CD4-positive, alpha-beta T cell treated with Interleukin-15 for 4 hours (primary cell): Measurements from ENCODE around the gene SFXN5.
"Not testable (repeated sequence)": the region's sequence is repeated elsewhere in the genome, so short reads cannot be mapped to it uniquely, and the experiment has no call there.

ENCODE experiments used
- DNase-seq: peaks from one replicate; pipeline ENCODE4 v3.0.0-alpha.2; 2020; ENCODE audit warnings: low spot score

The SFXN5 gene

GRCh38 chr2:73101626-73102256 is 30.2 kb upstream of the SFXN5 start:
- no peak for DNase-seq

DNA sequence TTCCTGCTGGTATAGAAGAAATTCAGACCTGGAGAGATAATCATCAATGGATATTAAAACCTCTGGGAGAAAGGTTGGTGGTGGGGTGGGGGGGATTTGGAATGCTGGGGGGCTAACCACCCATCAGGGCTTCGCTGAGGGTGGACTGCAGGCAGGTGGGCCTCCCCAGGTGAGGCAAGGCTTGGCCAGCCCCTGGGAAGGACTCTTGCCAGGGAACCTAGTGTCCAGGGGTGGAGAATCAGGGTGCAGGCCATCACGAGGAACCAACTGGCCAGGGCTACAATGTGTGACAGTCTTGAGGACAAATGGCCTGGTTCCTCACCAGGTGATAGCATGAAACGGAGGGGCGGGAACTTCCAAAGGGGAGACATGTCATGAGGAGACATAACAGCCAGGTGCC is 29.4 kb upstream of the SFXN5 start:
- DNase-seq: no peak

DNA sequence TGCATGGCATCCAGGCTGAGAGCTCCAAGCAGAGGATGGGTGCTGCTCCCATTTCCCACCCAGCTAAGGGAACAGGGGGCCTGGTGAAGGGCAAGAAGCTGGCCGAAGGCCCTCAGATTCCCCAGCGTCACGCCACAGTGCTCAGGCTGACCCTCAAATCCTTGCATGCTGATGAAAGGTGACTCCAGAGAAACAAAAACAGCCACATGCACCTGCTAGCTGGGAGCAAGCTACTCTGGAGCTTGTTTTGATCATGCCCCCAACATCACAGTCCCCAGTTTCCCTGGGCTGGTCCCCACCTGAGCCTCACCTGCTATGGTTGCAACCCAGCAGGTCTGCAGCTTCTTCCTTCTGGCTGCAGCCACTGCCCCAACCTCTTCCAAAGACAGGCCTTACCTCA is 28.0 kb upstream of the SFXN5 start:
- no peak for DNase-seq

GRCh38 chr2:73095910-73096309 is 24.4 kb upstream of the SFXN5 start:
- DNase-seq: no peak

DNA sequence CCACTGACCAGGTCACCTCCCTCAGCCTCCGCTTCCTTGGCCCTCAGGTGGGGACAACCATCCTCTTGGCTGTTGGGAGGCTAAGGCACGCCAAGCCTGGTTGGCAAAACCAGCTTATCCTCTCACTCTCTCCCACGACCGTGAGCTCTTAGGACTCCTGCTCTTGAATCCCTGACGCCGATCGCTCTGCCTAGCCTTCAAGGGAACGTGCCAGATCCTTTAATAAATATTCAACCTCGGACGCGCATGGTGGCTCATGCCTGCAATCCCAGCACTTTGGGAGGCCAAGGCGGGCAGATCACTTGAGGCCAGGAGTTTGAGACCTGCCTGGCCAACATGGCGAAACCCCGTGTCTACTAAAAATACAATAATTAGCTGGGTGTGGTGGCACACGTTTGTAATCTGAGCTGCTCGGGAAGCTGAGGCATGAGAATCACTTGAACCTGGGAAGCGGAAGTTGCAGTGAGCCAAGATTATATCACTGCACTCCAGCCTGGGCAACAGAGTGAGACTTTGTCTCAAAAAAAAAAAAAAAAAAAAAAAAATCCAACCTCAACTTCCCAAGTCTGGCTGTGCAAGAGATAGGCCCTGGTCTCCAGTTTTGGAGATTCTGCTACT is 22.2 kb upstream of the SFXN5 start:
- DNase-seq: not testable (repeated sequence)

DNA sequence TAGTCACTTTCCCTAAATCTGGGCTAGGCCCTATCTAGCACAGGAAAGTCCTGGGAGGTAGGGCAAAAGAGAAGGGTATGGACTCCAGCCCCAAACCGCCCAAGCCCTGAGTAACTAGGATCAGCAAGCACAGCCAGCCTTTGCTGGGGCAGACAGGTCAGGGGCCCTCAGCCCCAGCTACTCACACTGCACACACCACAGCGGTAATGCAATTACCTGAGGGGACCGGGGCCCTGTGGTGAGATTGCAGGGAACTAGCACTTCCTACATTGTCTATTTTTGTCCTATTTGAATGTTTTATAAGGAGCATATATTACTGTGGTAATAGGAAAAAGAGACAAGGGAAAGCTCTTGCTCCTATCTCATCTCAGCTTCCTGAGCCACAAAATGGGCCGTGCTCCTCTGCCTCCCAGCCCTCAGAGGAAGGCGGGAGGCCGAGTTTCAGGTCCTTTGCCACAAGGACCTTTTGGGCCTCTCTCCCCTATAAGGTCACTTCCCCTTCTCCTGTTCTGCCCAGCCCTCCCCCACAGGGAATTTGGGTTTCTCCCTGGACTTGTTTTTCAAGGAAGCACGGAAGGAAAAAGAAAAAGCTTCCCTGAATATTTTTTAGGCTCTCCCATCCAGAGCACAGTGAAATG is 20.8 kb upstream of the SFXN5 start:
- DNase-seq: no peak

GRCh38 chr2:73091696-73092095 is 20.2 kb upstream of the SFXN5 start:
- DNase-seq: no peak

GRCh38 chr2:73091164-73091563 is 19.7 kb upstream of the SFXN5 start:
- DNase-seq: no peak

DNA sequence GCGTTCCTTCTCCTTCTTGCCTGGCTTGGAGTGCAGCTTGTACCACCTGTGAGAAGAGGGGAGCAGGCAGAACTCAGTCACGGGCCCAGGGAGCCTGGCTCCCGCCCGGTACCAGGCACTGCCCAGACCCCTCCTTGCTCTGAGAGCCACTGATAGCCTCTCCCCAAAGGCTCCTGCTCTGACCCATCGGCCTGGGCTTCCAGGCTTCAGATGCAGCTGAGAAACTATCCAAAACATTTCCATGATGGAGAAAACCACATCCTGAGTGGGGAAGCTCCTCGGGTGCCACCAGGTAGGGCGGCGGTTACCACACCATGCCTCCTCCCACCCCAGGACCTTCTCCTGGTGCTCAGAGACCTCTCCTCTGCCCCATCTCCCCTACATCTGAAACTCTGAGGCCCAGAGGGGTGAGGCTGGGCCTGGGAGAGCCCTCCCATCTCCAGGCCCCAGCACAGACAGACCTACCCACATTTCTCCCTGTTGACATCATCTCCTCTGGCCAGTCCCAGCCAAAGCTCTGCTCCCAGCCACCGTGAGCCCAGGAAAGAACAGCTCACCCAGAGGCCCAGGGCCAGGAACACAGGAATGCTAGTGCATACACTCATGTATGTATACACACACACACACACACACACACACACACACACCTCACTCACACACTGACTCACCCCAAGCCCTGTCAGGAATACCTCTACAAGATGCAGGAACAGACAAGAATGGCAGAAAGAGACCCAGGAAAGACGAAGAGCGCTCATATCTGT is 17.9 kb upstream of the SFXN5 start:
- no peak for DNase-seq

DNA sequence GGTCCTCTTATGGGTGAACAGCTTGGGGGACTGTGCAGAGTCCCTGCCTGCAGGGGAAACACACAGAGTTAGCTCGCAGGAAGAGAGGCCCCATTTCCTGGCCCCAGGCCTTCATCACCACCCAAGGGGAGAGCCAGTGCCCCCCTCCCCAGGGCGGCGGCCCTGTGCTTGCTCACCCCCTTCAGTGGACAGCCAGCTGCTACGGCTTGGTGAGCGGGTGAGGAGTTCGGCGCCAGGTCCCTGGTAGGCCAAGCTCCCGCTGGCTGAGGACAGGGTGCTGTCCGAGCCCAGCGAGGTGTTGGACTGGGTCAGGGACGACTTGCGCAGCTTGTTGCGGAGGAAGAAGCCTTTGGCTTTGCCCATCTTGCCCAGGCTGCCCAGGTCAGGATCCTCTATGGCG is 17.2 kb upstream of the SFXN5 start:
- no peak for DNase-seq

DNA sequence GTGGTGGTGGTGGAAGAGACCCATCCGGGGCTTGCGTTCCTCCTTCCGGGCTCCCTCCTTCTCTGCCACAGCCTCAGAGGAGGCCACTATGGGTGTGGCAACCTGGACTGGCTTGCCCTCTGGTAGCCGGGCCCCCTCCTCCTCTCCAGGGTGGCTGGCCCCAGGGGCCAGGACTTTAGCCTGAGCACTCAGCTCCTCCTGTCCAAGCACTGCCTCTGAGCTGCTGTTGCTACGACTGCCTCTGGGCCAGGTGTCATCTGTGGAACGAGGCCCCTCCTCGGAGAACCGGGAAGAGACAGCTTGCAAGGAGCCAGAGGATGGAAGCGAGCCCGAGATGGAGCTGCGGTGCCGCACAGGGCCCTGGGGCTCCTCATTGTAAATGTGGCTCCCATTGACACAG is 16.7 kb upstream of the SFXN5 start:
- no peak for DNase-seq

DNA sequence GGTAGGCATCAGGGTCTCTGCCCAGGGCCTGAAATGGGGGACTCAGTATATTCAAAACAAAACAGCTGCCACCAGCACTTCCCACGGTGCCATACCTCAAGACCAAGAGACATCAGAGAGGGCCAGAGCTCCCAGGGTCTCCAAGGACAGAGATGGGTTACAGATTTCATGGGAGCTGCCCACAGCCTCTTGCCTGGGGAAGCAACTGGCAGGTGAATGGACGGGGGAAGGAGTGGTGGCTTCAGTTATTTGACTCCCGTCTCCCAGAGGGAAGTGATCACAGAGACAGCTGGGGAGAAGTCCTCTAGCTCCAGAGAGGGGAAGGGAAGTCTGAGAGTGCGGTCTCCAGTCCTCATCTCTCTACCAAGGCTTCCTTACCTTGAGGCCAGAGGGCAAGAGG is 15.8 kb upstream of the SFXN5 start:
- DNase-seq: no peak

DNA sequence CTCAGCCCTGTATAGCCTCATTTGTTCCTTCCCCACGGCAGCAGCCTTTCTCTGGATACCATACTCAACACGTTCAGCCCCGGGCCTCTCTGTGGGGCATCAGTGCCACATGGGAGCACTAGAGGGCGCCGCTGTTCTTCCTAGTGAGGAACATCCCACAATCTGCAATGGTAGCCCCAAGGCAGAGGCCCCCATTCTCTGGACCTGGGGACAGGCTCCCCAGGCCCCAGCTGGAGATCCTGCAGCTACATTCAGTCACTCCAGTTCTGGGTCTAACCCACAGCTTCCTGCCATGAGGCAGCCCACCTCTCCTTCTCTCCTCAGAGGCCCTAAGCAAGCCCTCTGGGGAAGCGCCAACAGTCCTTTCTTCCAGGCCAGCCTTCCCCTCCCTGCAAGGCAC is 14.2 kb upstream of the SFXN5 start:
- DNase-seq: peak; percentile 81

DNA sequence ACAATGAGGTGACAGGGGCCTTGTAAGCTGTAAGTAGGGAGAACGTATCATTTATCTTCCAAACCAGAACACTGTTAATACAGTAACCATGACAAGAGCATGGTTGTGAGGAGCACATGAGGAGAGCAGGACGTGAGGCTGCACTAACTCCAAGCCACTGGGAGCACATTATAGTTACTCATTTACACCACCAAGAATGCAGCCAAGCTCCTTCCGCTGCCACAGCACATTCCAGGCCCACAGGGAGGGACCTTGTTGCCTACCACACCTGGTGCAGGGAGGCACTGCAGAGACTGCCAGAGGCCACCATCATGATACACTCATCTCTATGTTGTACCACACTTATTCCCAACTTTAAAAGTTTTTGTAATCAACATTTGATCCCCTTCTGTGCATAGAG is 13.5 kb upstream of the SFXN5 start:
- DNase-seq: no peak

GRCh38 chr2:73083886-73084800 is 12.6 kb upstream of the SFXN5 start:
- DNase-seq: no peak

- no peak for DNase-seq
Observed at GRCh38 chr2:73082523-73083410, 11.3 kb upstream of the SFXN5 start.

- DNase-seq: no peak
Observed at GRCh38 chr2:73081181-73081671, 9.7 kb upstream of the SFXN5 start.

GRCh38 chr2:73080321-73081131 is 9.0 kb upstream of the SFXN5 start:
- no peak for DNase-seq

DNA sequence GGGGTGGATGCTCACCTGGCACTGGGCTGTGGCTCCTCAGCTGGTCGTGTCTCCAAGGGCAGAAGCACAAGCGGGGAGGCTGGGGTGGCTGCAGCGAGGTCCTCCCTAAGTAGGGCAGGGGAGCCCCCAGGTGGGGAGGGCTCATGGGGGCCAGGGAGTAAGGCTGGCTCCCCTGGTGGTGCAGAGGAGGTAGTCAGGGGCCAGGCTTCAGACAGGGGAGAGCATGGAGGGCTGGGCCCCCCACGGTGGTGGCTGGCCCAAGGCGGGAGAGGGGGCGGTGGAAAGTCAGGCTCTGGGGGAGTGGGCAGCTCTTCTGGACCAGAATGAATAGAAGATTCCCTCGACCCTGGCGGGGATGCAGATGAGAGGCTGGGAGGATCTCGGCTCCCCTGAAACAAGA is 8.1 kb upstream of the SFXN5 start:
- DNase-seq: no peak
